Hematopoietic multipotent progenitor cell treated with erythropoietin and hydrocortisone succinate and interleukin-3 and kit ligand, for 15 days (in vitro differentiated cells): ENCODE results near the gene PTPN7.

Experiments used
- DNase-seq: peaks from one replicate; pipeline ENCODE4 v3.0.0-alpha.2; 2015; ENCODE audit warnings: low spot score

The PTPN7 gene

GRCh38 chr1:202106340-202107254 is 53.8 kb downstream of the PTPN7 start:
- DNase-seq, result peak; percentile 73

GRCh38 chr1:202105571-202106339 is 54.6 kb downstream of the PTPN7 start:
- DNase-seq, result peak; percentile 86

- peak; percentile 53 for DNase-seq
Measured at GRCh38 chr1:202104073-202104472, 56.3 kb downstream of the PTPN7 start.

GRCh38 chr1:202101184-202101583 is 59.2 kb downstream of the PTPN7 start:
- DNase-seq, result no peak
